LHCN-M2 (cell line): ENCODE data around the gene MAML2. TPM values are rescaled to one million over a fixed set of nuclear protein-coding genes. Genes with fewer than 3 reads are reported as not detected.

Experiments
- DNase-seq: peaks from one replicate; pipeline ENCODE4 v3.0.0-alpha.2; 2012; ENCODE audit warnings: low read depth
- total RNA-seq: library from RNA; depleted of rRNA; stranded (reverse); fragments of >200 nt; gene quantifications from 2 replicates; pipeline ENCODE4 v1.2.3, GENCODE V29; 2014

The MAML2 gene
- total RNA-seq, 1 experiment from 2014 or later: 12.1 TPM

DNA sequence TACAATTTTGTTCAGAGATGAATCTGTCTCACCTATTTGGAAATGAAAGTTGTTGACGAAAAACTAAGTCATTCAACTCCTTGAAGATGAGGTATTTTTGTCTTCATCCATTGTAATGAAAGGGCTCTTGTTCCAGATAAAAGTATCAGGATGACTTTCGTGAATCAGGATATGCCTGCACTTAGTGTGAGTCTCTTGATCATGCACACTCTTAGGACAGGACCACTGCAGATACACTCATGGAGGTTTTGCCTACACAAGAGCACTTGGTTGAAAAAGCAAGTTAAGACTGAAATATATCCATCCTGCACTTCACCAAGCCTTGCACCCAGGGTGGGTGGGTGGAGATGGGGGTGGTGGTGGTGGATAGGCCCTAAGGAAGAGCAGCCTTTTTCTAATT lies 298.2 kb downstream of the MAML2 start:
- DNase-seq: no peak

DNA sequence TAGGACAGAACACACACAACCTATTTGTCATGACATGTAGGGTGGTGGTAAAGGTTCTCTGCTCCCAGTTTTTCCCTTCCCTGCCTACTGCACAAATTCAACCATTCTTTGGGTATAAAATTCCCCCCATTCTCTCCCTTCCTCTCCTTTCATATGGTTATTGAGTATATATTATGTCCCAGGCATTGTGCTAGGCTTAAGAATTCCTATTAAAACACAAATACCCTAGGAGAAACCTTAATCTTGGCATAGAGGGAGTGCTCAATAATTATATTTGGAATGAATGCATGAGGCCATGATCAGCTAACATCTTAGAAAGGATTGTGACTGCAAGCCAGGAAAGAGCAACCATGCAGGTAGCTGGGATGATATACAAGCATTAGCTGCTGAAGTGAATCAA lies 298.7 kb downstream of the MAML2 start:
- DNase-seq: no peak

DNA sequence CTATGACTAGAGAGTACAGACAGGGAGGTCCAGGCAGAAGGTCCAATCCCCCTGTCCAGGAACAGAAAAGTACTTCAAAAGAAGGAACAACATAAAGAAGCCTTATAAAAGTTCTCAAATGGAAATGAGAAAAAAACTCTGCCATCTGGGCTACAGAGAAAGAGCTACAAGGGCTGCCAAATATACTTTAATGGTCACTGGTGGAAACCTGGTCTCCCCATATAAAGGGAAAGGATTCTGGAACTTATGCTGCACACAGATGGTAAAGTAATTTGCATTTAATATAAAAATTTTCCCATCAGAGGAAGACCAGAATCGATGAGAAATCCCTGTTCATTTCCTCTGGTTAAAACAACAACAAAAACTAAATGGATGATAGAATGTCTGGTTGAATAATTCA lies 299.7 kb downstream of the MAML2 start:
- no peak for DNase-seq

DNA sequence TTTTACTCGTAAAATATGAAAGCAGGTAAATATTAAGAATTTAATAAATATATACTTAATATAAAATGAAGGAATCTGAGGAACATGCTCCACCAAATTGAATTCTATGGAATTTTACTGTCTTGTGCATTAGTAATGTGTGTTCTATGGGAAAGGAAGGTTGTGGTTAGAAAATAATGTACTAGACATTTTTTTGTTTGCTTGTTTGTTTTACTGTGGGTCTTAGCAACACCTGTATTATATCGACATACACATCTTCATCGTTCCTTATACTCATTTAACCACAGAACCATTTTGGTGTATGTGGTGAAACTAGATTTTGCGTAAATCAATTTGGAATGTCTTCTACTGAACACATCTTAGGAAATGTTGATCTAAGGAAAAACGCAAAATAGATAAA lies 304.9 kb downstream of the MAML2 start:
- DNase-seq: peak; percentile 26

DNA sequence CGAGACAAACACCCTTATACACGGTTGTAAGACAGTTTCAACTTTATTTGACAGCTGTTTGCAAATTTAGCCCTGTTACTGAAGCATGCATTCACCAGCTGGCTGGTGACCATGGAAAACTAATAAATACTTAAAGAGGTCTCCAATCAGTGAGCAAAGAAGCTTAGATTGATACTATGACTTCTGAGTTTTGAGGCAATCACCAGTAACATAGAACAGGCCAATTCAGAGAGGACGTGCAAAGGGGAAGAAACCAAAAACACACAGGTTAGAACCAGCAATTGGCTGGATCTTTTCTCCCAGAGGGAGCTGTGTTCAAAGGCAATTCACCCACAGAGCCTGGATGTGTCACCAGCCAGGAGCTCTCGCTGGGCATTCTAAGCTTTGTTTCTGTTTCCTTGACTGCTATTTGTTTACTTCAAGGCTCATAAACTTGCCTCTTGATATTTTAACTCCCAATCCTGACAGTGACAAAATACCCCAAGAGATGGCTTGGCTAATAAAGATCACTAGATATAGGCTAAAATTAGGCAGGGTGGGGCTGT lies 305.5 kb downstream of the MAML2 start:
- DNase-seq: peak; percentile 69

DNA sequence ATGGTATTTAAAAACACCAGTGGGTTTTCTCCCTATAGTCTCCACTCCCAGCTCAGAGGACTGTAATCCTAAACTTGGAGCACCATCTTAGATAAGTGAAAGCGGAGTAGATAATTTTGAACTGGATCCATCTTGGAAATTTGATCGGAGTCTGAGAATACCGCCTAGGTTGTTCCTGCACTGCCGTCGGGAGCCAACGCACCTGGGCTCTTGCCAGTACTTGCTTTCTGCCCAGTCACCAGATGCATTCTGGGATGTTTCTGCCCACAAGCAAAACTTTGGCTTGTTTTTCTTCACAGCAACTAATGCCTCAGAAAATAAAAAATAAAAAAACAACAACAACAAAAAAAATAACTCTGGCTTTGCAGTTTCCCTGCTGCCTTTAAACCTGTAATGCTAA lies 306.1 kb downstream of the MAML2 start:
- no peak for DNase-seq

DNA sequence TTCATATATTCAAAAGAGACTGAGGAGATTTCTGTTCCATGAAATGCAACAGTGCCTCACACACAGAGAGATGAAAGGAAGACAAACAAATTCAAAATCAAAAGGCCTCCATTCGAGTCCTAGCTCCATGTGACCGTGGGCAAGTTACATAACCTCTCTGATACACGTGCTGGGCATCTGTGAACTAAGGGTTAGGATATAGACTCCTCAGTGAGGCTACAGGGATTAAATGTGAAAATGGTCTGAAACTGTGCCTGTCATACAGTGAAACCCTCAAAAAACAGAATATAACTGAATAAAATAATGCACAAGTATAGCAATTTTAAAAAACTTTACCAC lies 307.3 kb downstream of the MAML2 start:
- no peak for DNase-seq

DNA sequence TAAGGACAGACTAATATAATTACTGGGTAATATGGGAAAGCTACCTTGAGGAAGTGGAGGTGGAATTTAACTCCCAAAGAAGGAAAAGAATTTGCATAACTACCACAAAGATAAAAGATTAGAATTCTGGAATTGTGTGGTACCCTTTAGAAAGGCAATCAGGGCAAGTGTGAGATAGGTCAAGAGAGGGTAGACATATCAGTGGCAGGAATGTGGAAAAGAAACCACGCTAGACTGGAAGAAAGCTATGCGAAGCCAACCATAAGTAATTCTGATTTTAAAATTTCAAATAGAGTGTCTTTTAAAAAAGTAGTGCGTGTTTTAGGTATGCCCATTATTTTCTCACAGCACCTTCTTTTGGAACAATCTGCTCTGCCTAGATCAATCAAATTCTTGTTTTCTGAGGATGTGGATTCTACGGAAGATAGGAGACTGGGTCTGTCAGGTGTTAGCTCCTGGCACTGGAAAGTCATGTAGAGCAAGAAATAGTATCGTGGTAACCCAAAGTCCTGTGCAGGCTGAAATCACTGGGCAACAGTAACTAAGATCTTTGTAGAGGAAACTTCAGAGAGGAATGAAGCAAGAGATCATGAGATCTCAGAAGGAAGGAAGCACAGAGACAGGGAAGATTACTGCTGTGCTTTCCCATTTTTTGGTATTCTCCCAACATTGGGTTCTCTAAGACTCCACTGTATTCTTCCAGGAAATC lies 307.8 kb downstream of the MAML2 start:
- no peak for DNase-seq

DNA sequence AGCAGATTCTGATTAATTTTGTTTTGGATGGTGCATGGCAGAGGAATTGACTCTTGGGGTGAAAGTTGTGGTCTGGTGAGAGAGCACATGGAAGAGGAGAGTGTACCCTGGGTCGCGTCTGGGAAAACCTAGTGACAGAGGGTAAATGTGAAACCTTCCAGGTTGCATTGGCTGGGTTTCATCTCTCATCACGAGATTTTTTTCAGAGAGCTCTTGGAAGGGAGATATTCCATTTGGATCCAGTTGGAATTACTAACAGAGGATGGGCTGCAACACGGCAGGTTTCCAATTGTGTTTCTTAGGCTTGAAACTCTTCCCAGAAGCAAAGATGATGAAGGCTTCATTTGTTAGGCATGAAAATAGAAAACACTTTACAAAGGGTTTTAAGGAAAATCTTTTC lies 309.4 kb downstream of the MAML2 start:
- DNase-seq: no peak

DNA sequence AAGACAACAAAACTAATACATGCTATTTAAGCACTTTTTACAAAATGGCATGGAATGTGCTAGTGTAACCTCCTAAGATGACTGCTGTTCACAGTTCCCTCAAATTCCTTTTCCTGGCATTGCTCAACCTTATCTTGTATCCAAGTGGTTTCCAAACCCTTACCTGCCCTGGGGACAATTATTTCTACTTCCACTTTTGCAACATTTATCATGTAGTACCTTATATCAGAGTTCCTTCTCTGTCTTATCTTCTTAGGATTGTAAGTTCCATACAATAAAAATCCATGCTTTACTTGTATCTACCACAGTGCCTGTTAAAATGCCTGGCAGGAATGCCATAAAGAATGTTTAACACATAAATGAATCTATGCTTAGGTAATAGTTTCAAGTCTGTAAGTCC lies 309.9 kb downstream of the MAML2 start:
- DNase-seq: no peak

DNA sequence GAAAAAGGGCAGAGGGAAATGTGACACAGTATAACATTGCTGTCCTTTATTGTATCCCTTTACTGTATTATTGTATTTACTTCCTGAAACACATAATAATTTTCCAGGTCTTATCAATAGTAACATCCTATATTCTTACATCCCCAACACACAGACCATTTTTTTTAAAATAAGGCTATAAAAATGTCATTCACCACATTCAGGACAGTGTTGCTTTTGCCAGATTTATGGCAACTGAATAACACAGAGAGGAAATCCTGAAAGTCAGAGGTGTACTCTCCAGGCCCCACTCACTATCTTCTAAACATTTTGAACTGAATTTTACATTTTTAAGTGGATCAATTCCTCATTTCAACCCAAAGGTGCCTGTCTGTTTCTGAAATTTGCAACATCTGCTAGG lies 314.2 kb downstream of the MAML2 start:
- DNase-seq: no peak

DNA sequence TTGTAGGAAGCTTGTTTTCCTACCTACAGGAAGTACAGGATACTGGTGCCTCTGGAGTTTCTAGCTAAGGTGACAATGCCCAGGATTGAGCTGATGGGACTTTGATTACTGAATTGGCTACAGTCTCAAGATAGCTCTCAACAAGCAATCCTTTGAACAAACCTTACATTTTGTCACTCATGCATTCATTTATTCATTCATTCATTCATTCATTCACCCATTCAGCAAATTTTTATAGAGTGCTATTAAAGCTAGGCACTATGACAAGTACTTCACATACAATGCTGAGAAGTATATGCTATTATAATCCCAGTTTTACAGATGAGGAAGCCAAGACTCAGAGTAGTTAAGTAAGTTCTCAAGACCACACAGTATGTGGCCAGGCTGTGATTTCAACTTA lies 316.0 kb downstream of the MAML2 start:
- DNase-seq: no peak

DNA sequence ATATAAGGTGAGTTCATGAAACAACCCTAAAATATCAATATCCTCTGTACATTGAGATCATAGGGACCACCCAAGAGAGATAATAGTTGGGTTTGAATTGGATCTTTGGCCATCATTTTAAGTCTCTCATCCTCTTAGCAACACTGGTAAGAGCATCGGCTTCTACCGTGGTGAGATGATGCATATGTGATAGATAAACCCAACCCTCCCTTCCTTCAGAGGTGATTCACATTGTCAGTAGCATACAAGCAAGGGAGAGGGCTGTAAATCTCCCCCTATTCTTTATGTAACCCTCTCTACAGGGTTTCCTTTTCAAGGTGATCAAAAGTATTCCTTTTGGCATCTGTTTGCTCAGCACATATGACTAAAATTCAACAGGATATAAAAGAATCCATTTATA lies 316.7 kb downstream of the MAML2 start:
- DNase-seq: no peak

DNA sequence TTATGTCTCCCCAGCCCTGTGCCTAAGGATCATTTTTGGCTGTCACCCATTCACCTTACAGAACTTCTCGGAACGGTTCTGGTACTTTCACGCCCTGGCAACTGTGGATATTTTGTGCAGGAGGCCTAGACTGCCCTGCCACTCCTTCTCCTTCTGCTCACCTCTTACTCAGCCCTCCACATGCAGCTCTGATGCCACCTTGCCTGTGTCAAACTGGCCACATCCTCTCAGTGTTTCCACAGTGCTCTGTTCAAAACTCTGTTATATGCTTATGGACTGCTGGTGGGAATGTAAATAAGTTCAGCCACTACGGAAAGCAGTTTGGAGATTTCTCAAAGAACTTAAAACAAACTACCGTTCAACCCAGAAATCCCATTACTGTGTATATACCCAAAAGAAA lies 318.3 kb downstream of the MAML2 start:
- no peak for DNase-seq

DNA sequence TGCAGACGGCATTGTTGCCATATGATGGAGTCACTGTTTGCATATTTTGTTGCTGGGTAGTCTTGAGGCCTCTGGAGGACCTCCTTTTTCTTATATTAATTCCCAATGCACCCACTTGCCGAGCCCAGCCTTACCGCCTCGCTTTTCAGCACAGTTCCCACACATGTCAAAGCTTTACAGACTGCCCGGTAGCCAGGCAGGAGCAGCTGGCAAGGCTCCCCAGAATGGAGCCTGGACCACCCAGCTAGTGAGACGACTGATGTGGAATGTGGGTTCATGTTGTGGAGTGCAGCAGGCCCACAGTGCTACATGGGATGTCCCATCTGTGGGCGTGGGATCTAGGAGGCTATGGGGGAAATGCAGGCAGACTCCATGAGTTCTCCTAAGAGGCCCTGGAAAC lies 319.7 kb downstream of the MAML2 start:
- no peak for DNase-seq

DNA sequence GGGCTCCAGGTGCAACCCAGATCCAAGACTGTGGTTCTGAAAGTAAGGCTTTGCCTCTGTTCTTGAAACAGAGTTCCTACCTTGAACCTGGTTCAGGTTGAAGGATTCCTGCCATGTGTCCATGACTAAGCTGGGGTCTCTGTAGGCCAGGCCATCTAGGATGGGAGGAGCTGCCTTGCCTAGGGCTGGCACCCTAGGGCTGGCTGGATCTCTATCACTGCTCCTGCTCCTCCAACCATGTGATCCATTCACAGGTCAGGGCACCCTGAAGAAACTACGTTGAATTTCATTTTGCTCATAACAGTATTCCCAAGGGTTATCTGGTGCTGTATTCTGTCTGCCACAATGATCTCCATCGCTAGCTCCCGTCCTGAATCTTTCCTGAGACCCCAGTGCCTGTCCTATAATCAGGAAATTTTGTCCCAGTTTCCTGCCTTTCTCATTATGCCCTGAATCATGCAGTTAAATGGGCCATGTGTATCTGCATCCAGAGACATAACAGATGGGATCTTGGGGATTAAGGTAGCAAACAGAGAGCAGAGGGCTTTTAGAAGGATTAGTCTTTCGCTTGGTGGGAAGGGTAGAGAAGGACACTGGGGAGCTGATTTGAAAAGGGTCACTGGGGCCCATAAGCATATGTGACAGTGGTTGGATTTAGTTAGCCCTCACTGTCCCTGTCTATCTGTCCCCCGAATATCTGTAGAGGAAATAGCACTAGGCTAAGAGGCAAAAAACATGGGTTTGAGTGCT lies 320.9 kb downstream of the MAML2 start:
- no peak for DNase-seq

DNA sequence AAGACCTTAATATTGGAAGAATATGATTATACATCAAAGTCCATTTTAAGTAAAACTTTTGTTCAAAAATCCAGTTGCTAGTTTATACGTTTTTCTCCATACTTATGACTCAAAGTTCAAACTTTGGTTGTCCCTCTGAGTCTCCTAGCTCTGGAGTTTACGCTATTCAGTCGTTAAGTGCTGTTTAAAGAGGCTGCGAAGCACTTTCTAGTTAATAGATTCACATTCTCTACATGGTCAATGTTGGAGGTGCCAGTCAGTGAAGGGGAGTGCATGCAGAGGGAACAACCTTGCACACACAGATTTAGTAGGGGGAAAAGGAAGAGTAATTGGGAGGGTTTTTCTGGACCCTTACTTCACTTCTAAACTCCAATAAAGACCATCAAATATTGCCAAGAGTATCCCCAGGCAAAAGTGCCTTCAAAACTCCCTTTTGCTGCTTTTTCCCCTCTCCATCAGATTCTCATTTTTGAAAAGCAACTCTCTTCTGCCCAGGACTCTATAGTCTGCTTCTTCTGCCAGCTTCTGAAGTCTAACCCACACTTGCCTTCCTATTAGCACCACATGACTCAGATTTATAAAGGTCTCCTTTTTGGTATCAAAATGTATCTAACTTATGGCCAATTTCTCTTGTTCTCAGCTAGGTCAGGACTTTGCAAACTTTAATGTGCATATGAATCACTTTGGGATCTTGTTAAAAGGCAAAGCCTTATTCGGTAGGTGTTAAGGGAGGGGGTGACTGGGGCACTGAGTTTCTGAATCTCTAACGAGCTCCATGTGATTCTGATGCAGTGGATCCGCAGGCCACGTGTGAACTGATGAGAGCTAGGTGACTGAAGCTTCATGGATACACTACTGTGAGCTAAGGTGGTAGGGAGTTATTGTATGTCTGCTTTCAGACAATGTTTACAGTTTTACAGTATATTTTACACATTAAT lies 322.9 kb downstream of the MAML2 start:
- no peak for DNase-seq

DNA sequence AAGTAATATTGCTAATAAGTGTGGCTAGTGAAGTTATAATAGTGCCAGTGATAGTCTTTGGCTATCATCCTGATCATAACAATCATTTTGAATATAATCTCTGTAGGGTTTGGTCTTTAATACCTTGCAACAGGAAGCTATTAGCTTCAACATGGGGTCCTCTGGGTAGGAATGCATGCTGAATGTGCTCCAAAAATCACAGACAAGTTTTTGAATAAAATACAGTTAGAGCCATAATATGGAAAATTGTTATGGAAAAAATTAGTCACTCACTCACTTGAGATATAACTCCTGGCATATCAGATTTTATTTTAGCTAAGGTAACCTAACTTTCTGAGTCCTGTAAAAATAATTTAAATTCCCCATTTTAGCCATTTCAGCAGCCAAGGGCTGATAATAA lies 323.7 kb downstream of the MAML2 start:
- DNase-seq: no peak

DNA sequence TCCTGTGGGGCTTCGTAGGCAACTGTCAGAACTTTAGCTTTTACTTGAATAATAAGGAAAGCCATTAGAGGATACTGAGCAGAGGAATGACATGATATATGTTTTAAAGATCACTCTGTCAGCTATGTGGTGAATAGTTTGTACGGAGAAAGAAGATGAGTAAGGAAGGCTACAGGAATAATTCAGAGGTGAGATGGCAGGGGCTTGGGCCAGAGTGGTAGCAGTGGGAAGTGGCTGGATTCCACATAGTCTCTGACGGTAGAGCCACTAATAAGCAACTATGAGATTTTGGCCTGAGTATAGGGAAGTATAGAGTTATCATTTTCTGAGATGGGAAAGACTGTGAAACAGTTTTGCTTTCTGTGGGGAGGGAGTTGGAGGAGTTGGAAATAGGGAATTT lies 325.1 kb downstream of the MAML2 start:
- DNase-seq: no peak

DNA sequence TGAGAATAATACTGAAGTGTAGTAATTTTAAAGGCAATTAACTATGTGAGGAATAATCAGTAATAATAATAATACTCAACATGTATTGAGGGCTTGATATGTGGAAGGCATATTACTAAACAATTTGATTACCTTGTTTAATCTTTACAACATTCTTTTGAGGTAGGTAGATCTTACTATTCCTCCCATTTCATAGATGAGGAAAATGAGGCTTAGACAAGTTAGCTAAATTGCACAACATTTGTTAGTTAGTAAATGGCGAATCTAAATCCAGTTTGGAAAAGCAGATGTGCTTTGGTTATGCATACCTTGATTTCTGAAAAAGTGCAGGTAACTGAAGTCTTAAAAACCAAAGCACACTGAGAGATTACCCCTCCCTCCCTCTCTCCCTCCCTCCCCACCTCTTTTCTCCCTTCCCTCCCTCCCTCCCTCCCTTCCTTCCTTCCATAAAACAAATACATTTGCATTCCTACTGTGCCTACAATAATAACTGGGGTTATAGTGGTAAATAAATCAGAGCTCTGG lies 326.0 kb downstream of the MAML2 start:
- no peak for DNase-seq

DNA sequence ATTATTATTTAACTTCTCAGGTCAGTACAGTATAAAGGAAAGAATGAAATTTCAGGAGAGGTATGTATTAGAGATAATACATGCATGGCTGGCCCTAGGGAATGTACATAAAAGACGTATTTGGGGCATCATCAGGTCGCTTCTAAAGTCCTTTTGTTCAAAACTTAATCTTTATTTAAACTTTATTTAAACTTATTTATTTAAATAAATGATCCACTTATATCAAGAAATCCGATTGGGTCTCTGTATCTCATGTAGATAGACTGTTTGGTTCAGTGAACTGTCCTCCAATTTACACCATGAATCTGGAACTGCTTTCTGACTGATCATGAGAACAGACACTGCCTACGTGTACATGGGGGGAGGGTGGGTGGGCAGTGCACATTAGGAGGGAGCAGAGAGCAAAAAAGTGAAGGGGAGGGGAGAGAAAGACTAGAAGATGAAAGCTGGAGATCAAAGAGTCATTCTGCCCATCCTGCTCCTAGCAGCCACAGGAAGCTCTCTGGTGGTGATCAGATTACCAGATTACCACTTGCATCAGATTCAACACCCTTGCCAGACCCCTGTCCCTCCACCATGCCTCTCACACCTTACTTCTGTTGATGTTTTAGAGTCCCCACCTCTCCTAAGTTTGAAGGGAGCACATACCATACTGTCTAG lies 327.0 kb downstream of the MAML2 start:
- no peak for DNase-seq
